OCI-LY3 (cell line): ENCODE data around the gene TBC1D25.

ENCODE experiments used
- EZH2phosphoT487 ChIP-seq: fragments of 200-600 bp; shearing (Covaris generic); IDR thresholded peaks from 2 replicates; pipeline ENCODE4 v1.6.1; 2018; ENCODE audit warnings: antibody characterized with exemption, mixed run types, low read depth
- TF ChIP-seq, protein P1 (sequence below): fragments of 200-600, 300-600 bp; sonication (generic); IDR thresholded peaks from 2 replicates; pipeline ENCODE4 v1.5.1; 2014; ENCODE audit warnings: antibody characterized with exemption, low read length, low read depth

GRCh38 chrX:48514868-48515460 is 24.6 kb upstream of the TBC1D25 start:
- TF ChIP-seq, protein P1, sequence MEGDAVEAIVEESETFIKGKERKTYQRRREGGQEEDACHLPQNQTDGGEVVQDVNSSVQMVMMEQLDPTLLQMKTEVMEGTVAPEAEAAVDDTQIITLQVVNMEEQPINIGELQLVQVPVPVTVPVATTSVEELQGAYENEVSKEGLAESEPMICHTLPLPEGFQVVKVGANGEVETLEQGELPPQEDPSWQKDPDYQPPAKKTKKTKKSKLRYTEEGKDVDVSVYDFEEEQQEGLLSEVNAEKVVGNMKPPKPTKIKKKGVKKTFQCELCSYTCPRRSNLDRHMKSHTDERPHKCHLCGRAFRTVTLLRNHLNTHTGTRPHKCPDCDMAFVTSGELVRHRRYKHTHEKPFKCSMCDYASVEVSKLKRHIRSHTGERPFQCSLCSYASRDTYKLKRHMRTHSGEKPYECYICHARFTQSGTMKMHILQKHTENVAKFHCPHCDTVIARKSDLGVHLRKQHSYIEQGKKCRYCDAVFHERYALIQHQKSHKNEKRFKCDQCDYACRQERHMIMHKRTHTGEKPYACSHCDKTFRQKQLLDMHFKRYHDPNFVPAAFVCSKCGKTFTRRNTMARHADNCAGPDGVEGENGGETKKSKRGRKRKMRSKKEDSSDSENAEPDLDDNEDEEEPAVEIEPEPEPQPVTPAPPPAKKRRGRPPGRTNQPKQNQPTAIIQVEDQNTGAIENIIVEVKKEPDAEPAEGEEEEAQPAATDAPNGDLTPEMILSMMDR = no peak
- TF ChIP-seq EZH2phosphoT487 = no peak
